RKO (cell line): Measurements from ENCODE around the gene GLIPR1L1.
"Not testable (repeated sequence)": the region's sequence is repeated elsewhere in the genome, so short reads cannot be mapped to it uniquely, and the experiment has no call there.

ENCODE experiments used
- DNase-seq: peaks from one replicate; pipeline ENCODE4 v3.0.0-alpha.2; 2016; ENCODE audit warnings: low spot score

Gene GLIPR1L1

GRCh38 chr12:75334384-75335030, at the start of gene GLIPR1L1:
GLIPR1L1 (plus strand) TSS chr12:75334670; CDS start chr12:75334729, 59 bp downstream.
- DNase-seq = peak; percentile 20

- DNase-seq = no peak
These were observed 45.6 kb upstream of the GLIPR1L1 start for GRCh38 chr12:75288860-75289259.

- DNase-seq = peak; percentile 57
These were observed 44.7 kb upstream of the GLIPR1L1 start for GRCh38 chr12:75289753-75290152.

- no peak for DNase-seq
These were observed 43.5 kb upstream of the GLIPR1L1 start for GRCh38 chr12:75291014-75291413.

- no peak for DNase-seq
These were observed 40.1 kb upstream of the GLIPR1L1 start for GRCh38 chr12:75294336-75294735.

GRCh38 chr12:75294797-75295196, 39.7 kb upstream of the GLIPR1L1 start:
- DNase-seq = no peak

GRCh38 chr12:75302225-75302624, 32.2 kb upstream of the GLIPR1L1 start:
- DNase-seq = no peak

GRCh38 chr12:75302781-75303180, 31.7 kb upstream of the GLIPR1L1 start:
- no peak for DNase-seq

- no peak for DNase-seq
These were observed 28.8 kb upstream of the GLIPR1L1 start for GRCh38 chr12:75305412-75306332.

- no peak for DNase-seq
These were observed 26.2 kb upstream of the GLIPR1L1 start for GRCh38 chr12:75308279-75308678.

- no peak for DNase-seq
These were observed 23.1 kb upstream of the GLIPR1L1 start for GRCh38 chr12:75311369-75311768.

- DNase-seq = no peak
These were observed 19.0 kb upstream of the GLIPR1L1 start for GRCh38 chr12:75315518-75315917.

GRCh38 chr12:75317784-75318183, 16.7 kb upstream of the GLIPR1L1 start:
- DNase-seq = no peak

GRCh38 chr12:75322464-75322863, 12.0 kb upstream of the GLIPR1L1 start:
- DNase-seq = no peak

- DNase-seq = peak; percentile 28
These were observed 10.8 kb upstream of the GLIPR1L1 start for GRCh38 chr12:75323663-75324062.

- no peak for DNase-seq
These were observed 6.8 kb upstream of the GLIPR1L1 start for GRCh38 chr12:75327642-75328041.

- DNase-seq = peak; percentile 85
These were observed 4.3 kb upstream of the GLIPR1L1 start, which contains the start of gene CAPS2 for GRCh38 chr12:75329918-75330826. CAPS2 (minus strand) TSS chr12:75330324; CDS start chr12:75326498, 3,826 bp downstream.

- no peak for DNase-seq
These were observed 3.4 kb downstream of the GLIPR1L1 start for GRCh38 chr12:75337905-75338304.

GRCh38 chr12:75341873-75342272, 7.4 kb downstream of the GLIPR1L1 start:
- DNase-seq = no peak

- peak; percentile 30 for DNase-seq
These were observed 11.1 kb downstream of the GLIPR1L1 start for GRCh38 chr12:75345531-75345930.

GRCh38 chr12:75346215-75346614, 11.7 kb downstream of the GLIPR1L1 start:
- not testable (repeated sequence) for DNase-seq

- DNase-seq = no peak
These were observed 15.5 kb downstream of the GLIPR1L1 start for GRCh38 chr12:75349946-75350345.
